ENCODE data around the gene GPRIN3.
"Not testable (repeated sequence)": the region's sequence is repeated elsewhere in the genome, so short reads cannot be mapped to it uniquely, and the experiment has no call there.

The GPRIN3 gene

GRCh38 chr4:89267392-89267791, 40.2 kb downstream of the GPRIN3 start:
- no peak for FAIRE-seq
- TF ChIP-seq POLR2A (IDR thresholded peaks at IDR 0.05; ENCODE audit: low read depth, low read length) (no peak), POLR2AphosphoS5 (IDR thresholded peaks at IDR 0.05; ENCODE audit: low read depth, low read length) (no peak), TAF1 (IDR thresholded peaks at IDR 0.05; ENCODE audit: borderline replicate concordance, low read depth, low read length) (no peak)
- DNase-seq (ENCODE audit: insufficient read length) = no peak

GRCh38 chr4:89266128-89266527, 41.5 kb downstream of the GPRIN3 start:
- TF ChIP-seq POLR2A (IDR thresholded peaks at IDR 0.05; ENCODE audit: low read depth, low read length) (no peak), POLR2AphosphoS5 (IDR thresholded peaks at IDR 0.05; ENCODE audit: low read depth, low read length) (no peak), TAF1 (IDR thresholded peaks at IDR 0.05; ENCODE audit: borderline replicate concordance, low read depth, low read length) (no peak)
- FAIRE-seq (no peak), DNase-seq (ENCODE audit: insufficient read length) (no peak)

GRCh38 chr4:89263265-89263664, 44.3 kb downstream of the GPRIN3 start:
- TF ChIP-seq POLR2A (IDR thresholded peaks at IDR 0.05; ENCODE audit: low read depth, low read length) (no peak), TAF1 (IDR thresholded peaks at IDR 0.05; ENCODE audit: borderline replicate concordance, low read depth, low read length) (no peak), POLR2AphosphoS5 (IDR thresholded peaks at IDR 0.05; ENCODE audit: low read depth, low read length) (no peak)
- no peak for DNase-seq (ENCODE audit: insufficient read length)
- FAIRE-seq = no peak

- FAIRE-seq (no peak), DNase-seq (ENCODE audit: insufficient read length) (no peak)
- no peak for TF ChIP-seq POLR2A (IDR thresholded peaks at IDR 0.05; ENCODE audit: low read depth, low read length)
- TF ChIP-seq POLR2AphosphoS5 (IDR thresholded peaks at IDR 0.05; ENCODE audit: low read depth, low read length) = no peak
- no peak for TF ChIP-seq TAF1 (IDR thresholded peaks at IDR 0.05; ENCODE audit: borderline replicate concordance, low read depth, low read length)
Observed at GRCh38 chr4:89259301-89260028, 48.1 kb downstream of the GPRIN3 start.

DNA sequence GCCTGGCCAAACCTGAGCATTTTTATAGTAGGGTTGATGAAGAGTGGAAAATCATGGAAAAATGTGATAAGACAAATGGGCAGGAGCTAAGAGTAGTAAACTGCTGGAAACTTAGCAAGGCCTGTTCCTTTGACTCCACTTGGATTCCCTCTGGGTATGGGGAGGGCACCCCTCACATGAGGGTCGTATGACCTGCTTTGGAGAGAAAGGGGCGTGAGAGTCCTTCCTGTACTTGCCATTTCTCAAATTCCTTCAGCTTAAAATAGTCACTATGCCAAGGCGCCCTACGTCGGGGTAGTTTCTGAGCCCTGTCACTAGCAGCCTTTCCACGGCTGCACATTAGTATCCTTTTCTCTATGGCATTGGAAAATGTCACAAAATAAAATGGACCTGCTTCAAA, 49.1 kb downstream of the GPRIN3 start:
- TF ChIP-seq POLR2AphosphoS5 (IDR thresholded peaks at IDR 0.05; ENCODE audit: low read depth, low read length) (no peak), TAF1 (IDR thresholded peaks at IDR 0.05; ENCODE audit: borderline replicate concordance, low read depth, low read length) (no peak), POLR2A (IDR thresholded peaks at IDR 0.05; ENCODE audit: low read depth, low read length) (no peak)
- FAIRE-seq (no peak), DNase-seq (ENCODE audit: insufficient read length) (no peak)

GRCh38 chr4:89257376-89257775, 50.2 kb downstream of the GPRIN3 start:
- FAIRE-seq (no peak), DNase-seq (ENCODE audit: insufficient read length) (no peak)
- no peak for TF ChIP-seq POLR2A (IDR thresholded peaks at IDR 0.05; ENCODE audit: low read depth, low read length)
- no peak for TF ChIP-seq TAF1 (IDR thresholded peaks at IDR 0.05; ENCODE audit: borderline replicate concordance, low read depth, low read length)
- no peak for TF ChIP-seq POLR2AphosphoS5 (IDR thresholded peaks at IDR 0.05; ENCODE audit: low read depth, low read length)

DNA sequence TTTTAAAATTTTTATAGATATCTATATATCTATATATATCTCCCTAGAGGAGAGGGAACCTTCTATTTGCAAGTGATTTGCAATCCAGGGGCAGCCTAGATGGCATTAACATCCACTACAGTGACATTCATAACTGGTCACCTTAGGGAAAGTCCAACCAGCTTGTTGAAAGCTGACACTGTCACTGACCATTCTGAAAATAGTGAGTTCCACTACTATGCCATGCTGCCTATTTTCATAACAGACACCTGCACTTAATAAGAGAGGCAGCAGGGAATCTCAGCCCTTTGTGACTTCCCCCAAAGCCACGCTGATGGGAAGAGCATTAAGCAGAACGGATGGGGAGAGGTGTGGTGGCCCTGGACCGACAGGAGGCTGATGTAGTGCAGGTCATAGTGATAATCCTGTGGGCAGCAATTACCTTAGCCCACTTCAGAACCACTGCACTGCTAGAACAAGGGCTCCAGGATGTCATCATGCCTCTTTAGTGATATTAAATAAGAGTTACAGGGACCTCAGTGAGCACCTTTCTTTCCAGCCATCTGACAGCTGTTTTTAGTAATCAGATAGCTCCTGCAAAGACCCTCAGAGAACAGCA, 51.3 kb downstream of the GPRIN3 start:
- TF ChIP-seq POLR2A (IDR thresholded peaks at IDR 0.05; ENCODE audit: low read depth, low read length) (no peak), TAF1 (IDR thresholded peaks at IDR 0.05; ENCODE audit: borderline replicate concordance, low read depth, low read length) (no peak), POLR2AphosphoS5 (IDR thresholded peaks at IDR 0.05; ENCODE audit: low read depth, low read length) (no peak)
- DNase-seq (ENCODE audit: insufficient read length) (no peak), FAIRE-seq (no peak)

- DNase-seq (ENCODE audit: insufficient read length) (peak; percentile 5), FAIRE-seq (peak; percentile 62)
- no peak for TF ChIP-seq POLR2A (IDR thresholded peaks at IDR 0.05; ENCODE audit: low read depth, low read length)
Observed at GRCh38 chr4:89254847-89255246, 52.8 kb downstream of the GPRIN3 start.

- not testable (repeated sequence) for DNase-seq (ENCODE audit: insufficient read length); FAIRE-seq
Observed at GRCh38 chr4:89254347-89254746, 53.3 kb downstream of the GPRIN3 start.

DNA sequence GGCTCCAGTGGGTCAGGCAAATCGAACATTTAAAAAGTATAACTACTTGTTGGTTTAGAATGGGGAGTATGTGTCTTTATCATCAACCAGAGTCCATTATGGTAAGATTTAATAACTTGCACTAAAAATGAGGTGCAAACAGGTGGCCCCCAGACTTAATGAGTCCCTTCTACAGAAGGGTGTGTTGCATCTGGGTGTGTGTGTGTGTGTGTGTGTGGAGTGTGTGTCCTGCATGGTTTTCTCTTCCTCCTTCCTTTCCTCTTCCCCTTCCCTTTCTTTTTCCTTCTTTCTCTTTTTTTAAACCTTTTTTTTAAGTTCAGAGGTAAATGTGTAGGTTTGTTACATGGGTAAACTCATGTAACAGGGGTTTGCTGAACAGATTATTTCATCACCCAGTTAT, 53.7 kb downstream of the GPRIN3 start:
- no peak for DNase-seq (ENCODE audit: insufficient read length)
- no peak for FAIRE-seq
- TF ChIP-seq POLR2AphosphoS5 (IDR thresholded peaks at IDR 0.05; ENCODE audit: low read depth, low read length) (no peak), TAF1 (IDR thresholded peaks at IDR 0.05; ENCODE audit: borderline replicate concordance, low read depth, low read length) (no peak), POLR2A (IDR thresholded peaks at IDR 0.05; ENCODE audit: low read depth, low read length) (no peak)

DNA sequence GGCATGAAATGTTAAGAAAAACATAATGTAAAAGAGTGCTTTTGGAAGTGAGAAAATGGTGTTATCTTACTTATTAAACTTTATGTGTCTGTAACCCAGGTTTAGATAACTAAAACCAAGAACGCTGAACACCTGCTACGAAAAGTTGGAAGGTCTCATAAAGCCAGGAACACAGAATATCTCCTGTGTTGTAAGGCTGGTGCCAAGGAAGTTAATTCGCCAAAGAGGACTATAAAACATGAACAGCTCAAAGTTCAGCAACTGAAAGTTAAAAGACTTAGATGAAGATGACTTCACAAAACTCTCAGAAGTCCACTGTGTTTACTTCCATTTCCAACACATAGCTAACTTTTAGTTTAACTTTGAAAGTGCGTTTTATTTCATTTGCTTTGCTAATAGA, 54.3 kb downstream of the GPRIN3 start:
- TF ChIP-seq POLR2AphosphoS5 (IDR thresholded peaks at IDR 0.05; ENCODE audit: low read depth, low read length) = no peak
- TF ChIP-seq POLR2A (IDR thresholded peaks at IDR 0.05; ENCODE audit: low read depth, low read length) = no peak
- no peak for TF ChIP-seq TAF1 (IDR thresholded peaks at IDR 0.05; ENCODE audit: borderline replicate concordance, low read depth, low read length)
- no peak for FAIRE-seq
- no peak for DNase-seq (ENCODE audit: insufficient read length)

GRCh38 chr4:89251396-89251795, 56.2 kb downstream of the GPRIN3 start:
- FAIRE-seq (no peak), DNase-seq (ENCODE audit: insufficient read length) (no peak)
- TF ChIP-seq POLR2A (IDR thresholded peaks at IDR 0.05; ENCODE audit: low read depth, low read length) = no peak
- TF ChIP-seq TAF1 (IDR thresholded peaks at IDR 0.05; ENCODE audit: borderline replicate concordance, low read depth, low read length) = no peak
